GM10248 (cell line): ENCODE results near the gene ARGLU1.

Source experiments
- CTCF ChIA-PET: fragments of 300-600 bp; sonication (Branson Sonifier 250); formaldehyde crosslinking; extraction: SDS; loops from one replicate; lab custom pipeline; 2021; ENCODE audit warnings: antibody characterized with exemption; lab: Yijun Ruan, JAX
- POLR2A ChIA-PET: fragments of 350-650 bp; sonication (Branson Sonifier 250); formaldehyde crosslinking; extraction: SDS; loops from one replicate; lab custom pipeline; 2020; ENCODE audit warnings: antibody characterized with exemption; lab: Yijun Ruan, JAX
- DNase-seq: peaks from one replicate; pipeline ENCODE4 v3.0.0; 2012; ENCODE audit errors: extremely low spot score
- CTCF ChIP-seq: IDR thresholded peaks from 2 replicates; pipeline ENCODE4 v1.5.1; 2012; ENCODE audit warnings: mild to moderate bottlenecking, low read depth; ENCODE audit errors: extremely low read depth, missing control alignments, control extremely low read depth

ARGLU1 gene

GRCh38 chr13:106521095-106521799 lies 46.7 kb downstream of the ARGLU1 start:
- TF ChIP-seq CTCF, result no peak
- POLR2A ChIA-PET, result no interaction called here
- CTCF ChIA-PET, result interaction anchor here (1.0 to 2.3 kb wide), 2 partner anchors 9 to 14 kb away, joined by 4 to 10 read pairs; partner anchors contain the start of gene EFNB2
- no peak for DNase-seq

- TF ChIP-seq CTCF, result no peak
- ChIA-PET POLR2A (no interaction called here), CTCF (interaction anchor here (2.0 to 2.3 kb wide), 2 partner anchors 9 to 15 kb away, joined by 5 to 10 read pairs; partner anchors contain the start of gene EFNB2)
- DNase-seq, result no peak
Measured at GRCh38 chr13:106520251-106521054, 47.5 kb downstream of the ARGLU1 start.

- TF ChIP-seq CTCF, result no peak
- POLR2A ChIA-PET, result no interaction called here
- DNase-seq, result no peak
- CTCF ChIA-PET, result interaction anchor here (2.0 kb wide), 1 partner anchor 11 kb away, joined by 5 read pairs; no protein-coding TSS in a partner anchor
Measured at GRCh38 chr13:106518512-106518911, 49.4 kb downstream of the ARGLU1 start.

GRCh38 chr13:106517109-106517847 lies 50.7 kb downstream of the ARGLU1 start:
- CTCF ChIA-PET, result no interaction called here
- no peak for DNase-seq
- no peak for TF ChIP-seq CTCF
- POLR2A ChIA-PET, result no interaction called here

- CTCF ChIA-PET, result interaction anchor here (1.0 to 1.8 kb wide), 6 partner anchors 9 to 424 kb away, joined by 3 to 6 read pairs (median 4); partner anchors contain the start of gene EFNB2
- POLR2A ChIA-PET, result no interaction called here
- no peak for DNase-seq
- TF ChIP-seq CTCF, result no peak
Measured at GRCh38 chr13:106515635-106516254, 52.2 kb downstream of the ARGLU1 start.
